T-helper 2 cell treated with Interferon-gamma antibody and Interleukin-4, amounts not matched to agents 5 μg/mL and 100 μg/mL, for 36 hours (primary cell): Measurements from ENCODE around the gene ENOX1.

Experiments
- DNase-seq: peaks from one replicate; pipeline ENCODE4 v3.0.0; 2021; ENCODE audit warnings: low spot score
- H3K27ac Mint-ChIP-seq: one replicate; pipeline ENCODE4 v1.8.0; 2021; ENCODE audit warnings: mild to moderate bottlenecking, mixed read lengths
- H3K27me3 Mint-ChIP-seq: one replicate; pipeline ENCODE4 v1.8.0; 2021; ENCODE audit warnings: low read depth, mixed read lengths
- H3K36me3 Mint-ChIP-seq: one replicate; pipeline ENCODE4 v1.8.0; 2021; ENCODE audit warnings: low read depth, mixed read lengths
- H3K4me1 Mint-ChIP-seq: one replicate; pipeline ENCODE4 v1.8.0; 2021; ENCODE audit warnings: low read depth, mixed read lengths
- H3K4me3 Mint-ChIP-seq: one replicate; pipeline ENCODE4 v1.8.0; 2022; ENCODE audit warnings: mild to moderate bottlenecking, moderate library complexity, mixed read lengths
- H3K9me3 Mint-ChIP-seq: one replicate; pipeline ENCODE4 v1.8.0; 2021; ENCODE audit warnings: mixed read lengths

The ENOX1 gene

GRCh38 chr13:43614063-43614462 is 172.7 kb downstream of the ENOX1 start:
- Mint-ChIP-seq H3K4me1 (no peaks in the 10 kb centered on the region), H3K36me3 (no peaks in the 10 kb centered on the region), H3K4me3 (no peak overlapping the region), H3K9me3 (no peaks in the 10 kb centered on the region), H3K27ac (no peak overlapping the region), H3K27me3 (no peaks in the 10 kb centered on the region)
- DNase-seq, result no peak

DNA sequence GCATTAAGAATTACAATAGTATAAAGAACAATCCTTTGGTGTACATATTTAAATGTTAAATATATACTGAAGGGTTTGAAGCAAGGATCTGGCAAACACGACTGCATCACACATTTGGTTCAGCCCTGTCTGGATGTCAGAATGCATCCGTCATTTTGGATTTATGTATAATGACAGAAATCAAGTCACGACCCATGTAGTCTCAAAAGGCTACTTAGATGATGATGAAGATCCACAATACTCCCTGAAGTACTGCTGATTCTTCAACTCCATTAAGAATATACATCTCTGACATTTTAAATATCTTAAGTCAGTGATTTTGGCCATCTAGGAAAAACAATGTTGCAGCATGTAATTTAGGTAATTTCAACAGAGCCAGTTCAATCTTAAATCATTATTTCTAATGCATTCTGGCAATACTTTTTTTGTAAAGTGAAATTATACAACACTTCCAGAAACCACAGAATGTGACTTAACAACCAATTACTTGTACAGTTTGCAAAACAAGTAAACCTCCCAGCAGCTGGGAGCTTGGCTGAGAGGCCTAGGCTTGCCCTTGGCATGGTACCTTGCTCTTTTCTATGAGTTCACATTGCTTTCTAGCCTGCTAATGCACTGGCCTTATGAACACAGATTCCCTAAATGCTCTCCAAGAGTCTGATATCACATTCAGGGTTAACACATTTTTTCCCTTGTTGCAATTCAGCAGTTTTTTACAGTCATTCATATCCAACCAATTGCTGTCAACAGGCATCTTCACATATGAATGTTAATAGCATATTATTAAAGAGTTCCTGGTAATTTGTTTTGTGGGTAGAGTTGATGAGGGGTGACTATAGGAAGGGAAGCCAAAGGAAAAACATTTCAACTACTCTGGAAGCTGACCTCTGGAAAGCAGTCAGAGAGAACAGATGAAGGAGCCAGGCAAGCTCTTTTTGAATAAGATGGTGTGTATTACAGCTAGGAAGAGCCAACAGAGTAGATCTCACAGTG is 175.2 kb downstream of the ENOX1 start:
- no peak overlapping the region for H3K4me3 Mint-ChIP-seq
- no peak overlapping the region for H3K27ac Mint-ChIP-seq
- no peaks in the 10 kb centered on the region for H3K27me3 Mint-ChIP-seq

DNA sequence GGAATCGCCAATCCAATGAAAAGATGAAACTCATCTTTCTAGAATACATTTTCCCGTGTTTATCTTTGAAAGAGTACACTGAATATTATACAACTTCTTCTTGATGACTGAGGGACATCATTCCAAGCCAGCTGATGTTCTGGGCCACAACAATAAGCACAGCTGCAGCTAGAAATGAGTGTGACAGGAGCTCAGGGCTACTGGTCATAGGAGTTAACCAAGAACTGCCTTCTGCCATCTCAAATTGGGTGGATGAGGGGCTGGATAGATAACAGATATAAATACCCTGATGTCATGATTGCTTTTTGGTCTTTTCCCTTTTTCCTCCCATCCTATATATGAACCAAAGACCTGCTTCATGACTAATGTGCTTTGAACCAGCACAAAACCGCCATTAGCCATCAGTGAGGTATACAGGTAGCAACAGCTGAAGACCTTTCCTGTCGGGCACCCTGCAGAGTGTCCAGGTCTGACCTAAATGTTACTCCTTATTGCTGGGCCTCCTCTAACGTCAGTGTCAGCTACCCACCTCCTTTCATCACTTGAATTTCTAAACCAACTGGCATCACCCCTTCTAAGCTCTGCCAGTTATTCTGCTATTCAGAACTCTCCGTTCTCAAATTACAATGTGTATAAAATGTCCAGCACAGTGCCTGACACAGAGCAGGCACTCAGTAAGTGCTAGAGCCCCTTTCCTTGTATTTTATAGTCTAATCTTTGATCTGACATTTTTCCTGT is 178.2 kb downstream of the ENOX1 start:
- H3K4me1 Mint-ChIP-seq, result no peaks in the 10 kb centered on the region
- peaks cover 4% of the 10 kb centered on the region for H3K9me3 Mint-ChIP-seq
- H3K27ac Mint-ChIP-seq, result no peak overlapping the region
- no peaks in the 10 kb centered on the region for H3K36me3 Mint-ChIP-seq
- no peak for DNase-seq
- no peak overlapping the region for H3K4me3 Mint-ChIP-seq
- no peaks in the 10 kb centered on the region for H3K27me3 Mint-ChIP-seq

More for the DNA sequence above, 175.2 kb downstream of the ENOX1 start:
- Mint-ChIP-seq H3K36me3 (no peaks in the 10 kb centered on the region), H3K4me1 (no peaks in the 10 kb centered on the region), H3K9me3 (no peaks in the 10 kb centered on the region)
- DNase-seq, result no peak

GRCh38 chr13:43597599-43597945 is 189.2 kb downstream of the ENOX1 start:
- no peaks in the 10 kb centered on the region for H3K36me3 Mint-ChIP-seq
- no peak overlapping the region for H3K4me3 Mint-ChIP-seq
- no peak for DNase-seq
- H3K27me3 Mint-ChIP-seq, result no peaks in the 10 kb centered on the region
- H3K4me1 Mint-ChIP-seq, result peaks cover 5% of the 10 kb centered on the region
- H3K27ac Mint-ChIP-seq, result no peak overlapping the region
- H3K9me3 Mint-ChIP-seq, result peaks cover 4% of the 10 kb centered on the region

DNA sequence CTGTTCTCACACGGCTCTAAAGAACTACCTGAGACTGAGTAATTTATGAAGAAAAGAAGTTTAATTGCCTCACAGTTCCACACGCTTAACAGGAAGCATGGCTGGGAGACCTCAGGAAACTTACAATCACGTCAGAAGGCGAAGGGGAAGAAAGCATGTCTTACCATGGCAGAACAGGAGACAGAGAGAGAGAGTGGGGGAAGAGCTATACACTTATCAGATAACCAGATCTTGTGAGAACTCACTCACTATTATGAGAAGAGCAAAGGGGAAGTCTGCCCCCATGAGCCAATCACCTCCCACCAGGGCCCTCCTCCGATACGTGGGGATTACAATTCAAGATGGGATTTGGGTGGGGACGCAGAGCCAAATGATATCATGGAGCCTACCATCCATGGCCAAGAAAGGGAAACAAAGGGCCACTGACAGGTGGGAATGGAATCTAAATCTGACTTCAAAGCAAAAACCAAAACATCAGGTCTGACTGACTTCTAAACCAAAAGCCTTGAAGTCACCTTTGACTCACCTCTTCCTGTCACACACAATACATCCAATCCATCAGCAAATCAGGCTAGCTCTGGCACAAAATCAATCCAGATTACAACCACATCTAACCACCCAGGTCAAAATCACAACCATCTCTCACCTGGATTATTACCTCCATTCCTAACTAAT is 189.7 kb downstream of the ENOX1 start:
- Mint-ChIP-seq H3K4me3 (no peak overlapping the region), H3K9me3 (peaks cover 4% of the 10 kb centered on the region), H3K4me1 (peaks cover 5% of the 10 kb centered on the region), H3K27me3 (no peaks in the 10 kb centered on the region), H3K27ac (no peak overlapping the region), H3K36me3 (no peaks in the 10 kb centered on the region)
- no peak for DNase-seq

GRCh38 chr13:43596006-43596405 is 190.8 kb downstream of the ENOX1 start:
- Mint-ChIP-seq H3K9me3 (peaks cover 4% of the 10 kb centered on the region), H3K27ac (no peak overlapping the region)

GRCh38 chr13:43587376-43587775 is 199.4 kb downstream of the ENOX1 start:
- no peak for DNase-seq
- Mint-ChIP-seq H3K27me3 (no peaks in the 10 kb centered on the region), H3K4me1 (peaks cover 3% of the 10 kb centered on the region), H3K9me3 (no peaks in the 10 kb centered on the region), H3K27ac (no peak overlapping the region), H3K36me3 (no peaks in the 10 kb centered on the region), H3K4me3 (no peak overlapping the region)

More at GRCh38 chr13:43596006-43596405, 190.8 kb downstream of the ENOX1 start:
- H3K27me3 Mint-ChIP-seq, result no peaks in the 10 kb centered on the region
- H3K36me3 Mint-ChIP-seq, result no peaks in the 10 kb centered on the region
- H3K4me1 Mint-ChIP-seq, result peaks cover 5% of the 10 kb centered on the region
- DNase-seq, result no peak
- H3K4me3 Mint-ChIP-seq, result no peak overlapping the region

- H3K9me3 Mint-ChIP-seq, result no peaks in the 10 kb centered on the region
- no peaks in the 10 kb centered on the region for H3K36me3 Mint-ChIP-seq
- H3K27me3 Mint-ChIP-seq, result peaks cover 3% of the 10 kb centered on the region
- no peak for DNase-seq
- H3K4me1 Mint-ChIP-seq, result peaks cover 3% of the 10 kb centered on the region
- no peak overlapping the region for H3K27ac Mint-ChIP-seq
- no peak overlapping the region for H3K4me3 Mint-ChIP-seq
Measured at GRCh38 chr13:43584751-43585150, 202.0 kb downstream of the ENOX1 start.

DNA sequence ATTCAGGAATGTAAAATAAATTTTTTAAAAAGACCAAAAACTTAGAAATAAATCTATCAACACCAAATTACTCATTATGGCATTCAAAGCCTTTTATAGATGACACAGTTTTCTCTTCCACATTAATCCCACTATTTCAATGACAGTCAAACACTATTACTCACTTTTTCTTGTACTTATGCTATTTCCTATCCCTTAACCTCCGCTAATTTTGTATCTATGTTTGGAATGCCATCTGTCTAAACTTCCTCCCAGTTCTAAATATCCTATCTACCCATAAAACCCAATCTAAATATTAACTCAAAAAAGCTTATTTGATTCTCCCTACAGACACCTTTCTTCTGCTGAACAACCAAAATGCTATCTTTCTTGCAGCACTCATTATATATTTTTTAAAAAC is 203.5 kb downstream of the ENOX1 start:
- no peak for DNase-seq
- Mint-ChIP-seq H3K27ac (no peak overlapping the region), H3K27me3 (peaks cover 3% of the 10 kb centered on the region), H3K4me1 (peaks cover 3% of the 10 kb centered on the region), H3K9me3 (no peaks in the 10 kb centered on the region), H3K4me3 (no peak overlapping the region), H3K36me3 (no peaks in the 10 kb centered on the region)

GRCh38 chr13:43580280-43580679 is 206.5 kb downstream of the ENOX1 start:
- Mint-ChIP-seq H3K27me3 (peaks cover 3% of the 10 kb centered on the region), H3K36me3 (no peaks in the 10 kb centered on the region), H3K4me3 (no peak overlapping the region), H3K27ac (no peak overlapping the region), H3K9me3 (peaks cover 6% of the 10 kb centered on the region), H3K4me1 (no peaks in the 10 kb centered on the region)
- no peak for DNase-seq

GRCh38 chr13:43579321-43579720 is 207.5 kb downstream of the ENOX1 start:
- H3K36me3 Mint-ChIP-seq, result no peaks in the 10 kb centered on the region
- H3K9me3 Mint-ChIP-seq, result peaks cover 6% of the 10 kb centered on the region
- DNase-seq, result no peak
- H3K4me1 Mint-ChIP-seq, result no peaks in the 10 kb centered on the region
- H3K27me3 Mint-ChIP-seq, result peaks cover 3% of the 10 kb centered on the region
- H3K4me3 Mint-ChIP-seq, result no peak overlapping the region
- no peak overlapping the region for H3K27ac Mint-ChIP-seq

DNA sequence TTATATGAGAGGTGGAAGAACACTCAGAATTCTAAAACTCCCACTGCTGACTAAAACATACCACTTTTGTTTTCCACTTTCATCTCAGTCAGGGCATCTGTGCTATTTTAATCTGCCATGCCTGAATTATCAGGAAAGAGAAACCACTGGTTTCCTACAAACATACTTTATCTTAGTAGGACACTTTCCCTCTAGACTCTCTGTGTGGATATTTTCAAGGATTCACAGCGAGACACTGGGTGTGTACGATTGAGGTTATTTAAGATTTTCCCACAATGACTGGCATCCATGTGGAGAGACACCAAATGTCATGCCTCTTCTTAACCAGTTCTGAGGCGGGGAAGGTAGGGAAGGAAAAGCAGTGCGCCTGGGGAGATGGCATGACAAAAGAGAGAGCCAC is 212.2 kb downstream of the ENOX1 start:
- Mint-ChIP-seq H3K27ac (no peak overlapping the region), H3K9me3 (peaks cover 6% of the 10 kb centered on the region), H3K4me1 (no peaks in the 10 kb centered on the region), H3K4me3 (no peak overlapping the region), H3K27me3 (peaks cover 9% of the 10 kb centered on the region), H3K36me3 (no peaks in the 10 kb centered on the region)
- no peak for DNase-seq

DNA sequence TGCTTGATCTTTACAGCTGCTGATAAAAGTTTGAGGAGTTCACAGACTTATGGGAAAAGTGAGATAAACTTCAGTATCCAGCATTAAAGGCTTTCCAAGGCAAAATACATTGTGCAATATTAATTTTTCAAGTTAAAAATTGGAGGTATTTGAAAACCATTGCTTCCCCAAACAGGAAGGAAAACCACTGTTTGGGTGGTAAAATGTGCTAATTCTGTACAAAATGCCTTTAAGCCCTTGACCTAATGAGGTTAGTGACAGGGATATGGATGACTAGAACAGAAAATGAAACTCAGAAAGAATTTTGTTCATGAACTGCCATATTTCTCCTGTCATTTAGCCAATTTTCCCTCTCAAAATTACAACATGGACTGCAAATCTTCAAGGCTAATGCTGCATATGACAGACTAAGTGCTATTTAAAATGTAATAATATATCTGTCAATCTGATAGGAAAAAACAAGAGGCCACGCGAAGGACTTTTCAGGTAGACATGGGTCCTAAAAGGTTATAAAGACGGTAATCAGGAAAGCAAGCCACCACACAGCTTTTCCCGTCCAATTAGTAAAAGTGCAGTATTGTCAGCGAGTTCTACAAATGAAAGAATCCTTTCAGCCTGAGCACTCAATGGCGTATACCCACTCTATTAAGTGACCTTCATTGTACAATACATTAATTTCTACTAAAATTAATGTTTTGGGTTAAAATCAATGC is 212.8 kb downstream of the ENOX1 start:
- no peak overlapping the region for H3K27ac Mint-ChIP-seq
- no peak for DNase-seq
- H3K36me3 Mint-ChIP-seq, result no peaks in the 10 kb centered on the region
- no peak overlapping the region for H3K4me3 Mint-ChIP-seq
- H3K27me3 Mint-ChIP-seq, result peaks cover 10% of the 10 kb centered on the region
- no peaks in the 10 kb centered on the region for H3K4me1 Mint-ChIP-seq
- peaks cover 6% of the 10 kb centered on the region for H3K9me3 Mint-ChIP-seq
